K562 (cell line): ENCODE measurements around the gene ST6GALNAC1. TPM values are rescaled to one million over a fixed set of nuclear protein-coding genes. Genes with fewer than 3 reads are reported as not detected.

Source experiments
- CBX1 ChIP-seq: sonication (generic); IDR thresholded peaks from 2 replicates; pipeline ENCODE4 v1.6.1; 2016; ENCODE audit warnings: antibody characterized with exemption, low read depth, mild to moderate bottlenecking
- KDM5B ChIP-seq: fragments of 200-600 bp; sonication (generic); IDR thresholded peaks from 2 replicates; pipeline ENCODE4 v1.6.1; 2012; ENCODE audit warnings: low read depth, mild to moderate bottlenecking, moderate library complexity, low read length, control low read depth, inconsistent platforms; ENCODE audit not compliant: insufficient replicate concordance
- LEF1 ChIP-seq: fragments of 450-650 bp; IDR thresholded peaks from 2 replicates; pipeline ENCODE4 v1.6.1; 2016; ENCODE audit warnings: mild to moderate bottlenecking
- NCOR1 ChIP-seq: fragments of 450-650 bp; IDR thresholded peaks from 2 replicates; pipeline ENCODE4 v1.6.1; 2016; ENCODE audit warnings: mild to moderate bottlenecking, moderate library complexity
- RFX1 ChIP-seq: fragments of 450-650 bp; IDR thresholded peaks from 2 replicates; pipeline ENCODE4 v1.6.1; 2016; ENCODE audit warnings: mild to moderate bottlenecking, moderate library complexity
- ZBTB7A ChIP-seq: IDR thresholded peaks from 2 replicates; pipeline ENCODE4 v1.6.1; 2011; ENCODE audit warnings: low read depth, mild to moderate bottlenecking, low read length, moderate library complexity, borderline replicate concordance; ENCODE audit not compliant: control insufficient read depth
- ZZZ3 ChIP-seq: fragments of 450-650 bp; IDR thresholded peaks from 2 replicates; pipeline ENCODE4 v1.6.1; 2016; ENCODE audit warnings: antibody characterized with exemption, mild to moderate bottlenecking, moderate library complexity
- polyA plus RNA-seq, 8 experiments: library from polyadenylated mRNA; depleted of rRNA in 4 of 8; stranded (reverse) in 5 of 8; unstranded in 3 of 8; fragments of >200 nt; fragmentation: Nextera tagmentation in 2 of 8; fragmentation: Illumina TruSeq in 1 of 8; extraction: Ambion mirVana in 2 of 8; extraction: Trizol in 1 of 8; gene quantifications; 2 replicates each; pipeline versions ENCODE4 v1.2.1 to v1.2.3, GENCODE V29; 2011 to 2014; ENCODE audit warnings: inconsistent platforms in 1 of 8, missing spikeins in 1 of 8
- total RNA-seq, 7 experiments: library from RNA; depleted of rRNA in 6 of 7; stranded (reverse); fragments of >200 nt in 6 of 7; fragmentation: Illumina TruSeq in 2 of 7; extraction: Trizol in 2 of 7; gene quantifications; 2 replicates each; pipeline versions ENCODE4 v1.2.1 to v1.2.3, GENCODE V29; 2011 to 2021; ENCODE audit warnings: low replicate concordance in 1 of 7
- TF ChIP-seq, protein P1 (sequence below): IDR thresholded peaks from 2 replicates; pipeline ENCODE4 v1.6.1; 2014; ENCODE audit warnings: antibody characterized with exemption
- TF ChIP-seq, protein P2 (sequence below): fragments of 250-450 bp; sonication (Bioruptor Pico); IDR thresholded peaks from 2 replicates; pipeline ENCODE4 v1.5.0; 2022; ENCODE audit warnings: mild to moderate bottlenecking
- TF ChIP-seq, protein P3 (sequence below): fragments of 450-650 bp; IDR thresholded peaks from 2 replicates; pipeline ENCODE4 v1.7.0; 2016; ENCODE audit warnings: borderline replicate concordance
- TF ChIP-seq, protein P4 (sequence below): sonication (generic); formaldehyde crosslinking; IDR thresholded peaks from 2 replicates; pipeline ENCODE4 v1.8.0; 2022; ENCODE audit warnings: mild to moderate bottlenecking, missing genetic modification reagents
- TF ChIP-seq, protein P5 (sequence below): sonication (generic); formaldehyde crosslinking; IDR thresholded peaks from 2 replicates; pipeline ENCODE4 v1.8.1; 2023; ENCODE audit warnings: mild to moderate bottlenecking, missing genetic modification reagents
- TF ChIP-seq, protein P6 (sequence below): fragments of 250-450 bp; sonication (Bioruptor Pico); IDR thresholded peaks from 2 replicates; pipeline ENCODE4 v1.4.0; 2020; ENCODE audit warnings: mild to moderate bottlenecking, moderate library complexity

The ST6GALNAC1 gene
- total and polyA plus RNA-seq, 9 of the 15 experiments (the other 6 are each of a cell fraction or from before 2014, with no cell fraction given) = 20.6 to 68.4 (median 50.5) TPM

DNA sequence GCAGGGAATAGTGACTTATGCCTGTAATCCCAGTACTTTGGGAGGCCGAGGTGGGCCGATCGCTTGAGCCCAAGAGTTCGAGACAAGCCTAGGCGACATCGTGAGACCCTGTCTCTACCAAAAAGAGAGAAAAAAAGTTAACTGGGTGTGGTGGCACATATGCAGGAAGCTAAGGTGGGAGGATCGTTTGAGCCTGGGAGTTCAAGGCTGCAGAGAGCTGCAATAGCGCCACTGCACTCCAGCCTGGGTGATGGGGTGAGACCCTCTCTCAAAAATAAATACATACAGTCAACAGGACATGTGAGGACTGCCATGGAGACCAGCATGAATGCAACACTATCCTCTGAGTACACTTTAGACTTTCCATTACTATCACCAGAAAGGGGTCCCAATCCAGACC, 42.5 kb downstream of the ST6GALNAC1 start (continued):
- TF ChIP-seq, protein P1, sequence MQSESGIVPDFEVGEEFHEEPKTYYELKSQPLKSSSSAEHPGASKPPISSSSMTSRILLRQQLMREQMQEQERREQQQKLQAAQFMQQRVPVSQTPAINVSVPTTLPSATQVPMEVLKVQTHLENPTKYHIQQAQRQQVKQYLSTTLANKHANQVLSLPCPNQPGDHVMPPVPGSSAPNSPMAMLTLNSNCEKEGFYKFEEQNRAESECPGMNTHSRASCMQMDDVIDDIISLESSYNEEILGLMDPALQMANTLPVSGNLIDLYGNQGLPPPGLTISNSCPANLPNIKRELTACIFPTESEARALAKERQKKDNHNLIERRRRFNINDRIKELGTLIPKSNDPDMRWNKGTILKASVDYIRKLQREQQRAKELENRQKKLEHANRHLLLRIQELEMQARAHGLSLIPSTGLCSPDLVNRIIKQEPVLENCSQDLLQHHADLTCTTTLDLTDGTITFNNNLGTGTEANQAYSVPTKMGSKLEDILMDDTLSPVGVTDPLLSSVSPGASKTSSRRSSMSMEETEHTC = no peak
- TF ChIP-seq KDM5B = no peak
- TF ChIP-seq ZZZ3 = no peak
- TF ChIP-seq ZBTB7A = peak; percentile 84
- TF ChIP-seq LEF1 = no peak
- TF ChIP-seq, protein P2, sequence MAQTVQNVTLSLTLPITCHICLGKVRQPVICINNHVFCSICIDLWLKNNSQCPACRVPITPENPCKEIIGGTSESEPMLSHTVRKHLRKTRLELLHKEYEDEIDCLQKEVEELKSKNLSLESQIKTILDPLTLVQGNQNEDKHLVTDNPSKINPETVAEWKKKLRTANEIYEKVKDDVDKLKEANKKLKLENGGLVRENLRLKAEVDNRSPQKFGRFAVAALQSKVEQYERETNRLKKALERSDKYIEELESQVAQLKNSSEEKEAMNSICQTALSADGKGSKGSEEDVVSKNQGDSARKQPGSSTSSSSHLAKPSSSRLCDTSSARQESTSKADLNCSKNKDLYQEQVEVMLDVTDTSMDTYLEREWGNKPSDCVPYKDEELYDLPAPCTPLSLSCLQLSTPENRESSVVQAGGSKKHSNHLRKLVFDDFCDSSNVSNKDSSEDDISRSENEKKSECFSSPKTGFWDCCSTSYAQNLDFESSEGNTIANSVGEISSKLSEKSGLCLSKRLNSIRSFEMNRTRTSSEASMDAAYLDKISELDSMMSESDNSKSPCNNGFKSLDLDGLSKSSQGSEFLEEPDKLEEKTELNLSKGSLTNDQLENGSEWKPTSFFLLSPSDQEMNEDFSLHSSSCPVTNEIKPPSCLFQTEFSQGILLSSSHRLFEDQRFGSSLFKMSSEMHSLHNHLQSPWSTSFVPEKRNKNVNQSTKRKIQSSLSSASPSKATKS (CRISPR knock-in tag) = no peak
- TF ChIP-seq, protein P3, sequence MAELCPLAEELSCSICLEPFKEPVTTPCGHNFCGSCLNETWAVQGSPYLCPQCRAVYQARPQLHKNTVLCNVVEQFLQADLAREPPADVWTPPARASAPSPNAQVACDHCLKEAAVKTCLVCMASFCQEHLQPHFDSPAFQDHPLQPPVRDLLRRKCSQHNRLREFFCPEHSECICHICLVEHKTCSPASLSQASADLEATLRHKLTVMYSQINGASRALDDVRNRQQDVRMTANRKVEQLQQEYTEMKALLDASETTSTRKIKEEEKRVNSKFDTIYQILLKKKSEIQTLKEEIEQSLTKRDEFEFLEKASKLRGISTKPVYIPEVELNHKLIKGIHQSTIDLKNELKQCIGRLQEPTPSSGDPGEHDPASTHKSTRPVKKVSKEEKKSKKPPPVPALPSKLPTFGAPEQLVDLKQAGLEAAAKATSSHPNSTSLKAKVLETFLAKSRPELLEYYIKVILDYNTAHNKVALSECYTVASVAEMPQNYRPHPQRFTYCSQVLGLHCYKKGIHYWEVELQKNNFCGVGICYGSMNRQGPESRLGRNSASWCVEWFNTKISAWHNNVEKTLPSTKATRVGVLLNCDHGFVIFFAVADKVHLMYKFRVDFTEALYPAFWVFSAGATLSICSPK = no peak
- TF ChIP-seq, protein P4, sequence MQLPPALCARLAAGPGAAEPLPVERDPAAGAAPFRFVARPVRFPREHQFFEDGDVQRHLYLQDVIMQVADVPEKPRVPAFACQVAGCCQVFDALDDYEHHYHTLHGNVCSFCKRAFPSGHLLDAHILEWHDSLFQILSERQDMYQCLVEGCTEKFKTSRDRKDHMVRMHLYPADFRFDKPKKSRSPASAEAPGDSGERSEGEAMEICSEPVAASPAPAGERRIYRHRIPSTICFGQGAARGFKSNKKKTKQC (CRISPR knock-in tag) = no peak
- TF ChIP-seq CBX1 = no peak
- no peak for TF ChIP-seq RFX1
- TF ChIP-seq, protein P5, sequence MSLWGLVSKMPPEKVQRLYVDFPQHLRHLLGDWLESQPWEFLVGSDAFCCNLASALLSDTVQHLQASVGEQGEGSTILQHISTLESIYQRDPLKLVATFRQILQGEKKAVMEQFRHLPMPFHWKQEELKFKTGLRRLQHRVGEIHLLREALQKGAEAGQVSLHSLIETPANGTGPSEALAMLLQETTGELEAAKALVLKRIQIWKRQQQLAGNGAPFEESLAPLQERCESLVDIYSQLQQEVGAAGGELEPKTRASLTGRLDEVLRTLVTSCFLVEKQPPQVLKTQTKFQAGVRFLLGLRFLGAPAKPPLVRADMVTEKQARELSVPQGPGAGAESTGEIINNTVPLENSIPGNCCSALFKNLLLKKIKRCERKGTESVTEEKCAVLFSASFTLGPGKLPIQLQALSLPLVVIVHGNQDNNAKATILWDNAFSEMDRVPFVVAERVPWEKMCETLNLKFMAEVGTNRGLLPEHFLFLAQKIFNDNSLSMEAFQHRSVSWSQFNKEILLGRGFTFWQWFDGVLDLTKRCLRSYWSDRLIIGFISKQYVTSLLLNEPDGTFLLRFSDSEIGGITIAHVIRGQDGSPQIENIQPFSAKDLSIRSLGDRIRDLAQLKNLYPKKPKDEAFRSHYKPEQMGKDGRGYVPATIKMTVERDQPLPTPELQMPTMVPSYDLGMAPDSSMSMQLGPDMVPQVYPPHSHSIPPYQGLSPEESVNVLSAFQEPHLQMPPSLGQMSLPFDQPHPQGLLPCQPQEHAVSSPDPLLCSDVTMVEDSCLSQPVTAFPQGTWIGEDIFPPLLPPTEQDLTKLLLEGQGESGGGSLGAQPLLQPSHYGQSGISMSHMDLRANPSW = no peak
- TF ChIP-seq, protein P6, sequence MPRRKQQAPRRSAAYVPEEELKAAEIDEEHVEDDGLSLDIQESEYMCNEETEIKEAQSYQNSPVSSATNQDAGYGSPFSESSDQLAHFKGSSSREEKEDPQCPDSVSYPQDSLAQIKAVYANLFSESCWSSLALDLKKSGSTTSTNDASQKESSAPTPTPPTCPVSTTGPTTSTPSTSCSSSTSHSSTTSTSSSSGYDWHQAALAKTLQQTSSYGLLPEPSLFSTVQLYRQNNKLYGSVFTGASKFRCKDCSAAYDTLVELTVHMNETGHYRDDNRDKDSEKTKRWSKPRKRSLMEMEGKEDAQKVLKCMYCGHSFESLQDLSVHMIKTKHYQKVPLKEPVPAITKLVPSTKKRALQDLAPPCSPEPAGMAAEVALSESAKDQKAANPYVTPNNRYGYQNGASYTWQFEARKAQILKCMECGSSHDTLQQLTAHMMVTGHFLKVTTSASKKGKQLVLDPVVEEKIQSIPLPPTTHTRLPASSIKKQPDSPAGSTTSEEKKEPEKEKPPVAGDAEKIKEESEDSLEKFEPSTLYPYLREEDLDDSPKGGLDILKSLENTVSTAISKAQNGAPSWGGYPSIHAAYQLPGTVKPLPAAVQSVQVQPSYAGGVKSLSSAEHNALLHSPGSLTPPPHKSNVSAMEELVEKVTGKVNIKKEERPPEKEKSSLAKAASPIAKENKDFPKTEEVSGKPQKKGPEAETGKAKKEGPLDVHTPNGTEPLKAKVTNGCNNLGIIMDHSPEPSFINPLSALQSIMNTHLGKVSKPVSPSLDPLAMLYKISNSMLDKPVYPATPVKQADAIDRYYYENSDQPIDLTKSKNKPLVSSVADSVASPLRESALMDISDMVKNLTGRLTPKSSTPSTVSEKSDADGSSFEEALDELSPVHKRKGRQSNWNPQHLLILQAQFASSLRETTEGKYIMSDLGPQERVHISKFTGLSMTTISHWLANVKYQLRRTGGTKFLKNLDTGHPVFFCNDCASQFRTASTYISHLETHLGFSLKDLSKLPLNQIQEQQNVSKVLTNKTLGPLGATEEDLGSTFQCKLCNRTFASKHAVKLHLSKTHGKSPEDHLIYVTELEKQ (CRISPR knock-in tag) = no peak
- TF ChIP-seq NCOR1 = no peak
